ENCODE measurements around the gene NOX1.
A peak's percentile ranks its signal among the peaks of the same experiment; 100 is the strongest.

NOX1 gene

GRCh38 chrX:100874325-100874724, at the start of gene NOX1:
Gene NOX1 (minus strand): TSS chrX:100874359. CDS start chrX:100874139, 220 bp downstream.
- no peak for DNase-seq

GRCh38 chrX:100915562-100915961, 41.4 kb upstream of the NOX1 start:
- no peak for DNase-seq

GRCh38 chrX:100913111-100913510, 39.0 kb upstream of the NOX1 start:
- DNase-seq, result no peak

- no peak for DNase-seq
Measured at GRCh38 chrX:100911731-100912130, 37.6 kb upstream of the NOX1 start.

- DNase-seq, result no peak
Measured at GRCh38 chrX:100905620-100906019, 31.5 kb upstream of the NOX1 start.

GRCh38 chrX:100904433-100904832, 30.3 kb upstream of the NOX1 start:
- DNase-seq, result no peak

- DNase-seq, result peak; percentile 12 to 15
Measured at GRCh38 chrX:100895365-100896075, 21.4 kb upstream of the NOX1 start.

- no peak for DNase-seq
Measured at GRCh38 chrX:100883654-100884053, 9.5 kb upstream of the NOX1 start.

GRCh38 chrX:100880368-100880767, 6.2 kb upstream of the NOX1 start:
- DNase-seq, result no peak

- DNase-seq, result no peak
Measured at GRCh38 chrX:100871594-100872560, 2.3 kb downstream of the NOX1 start.

- no peak for DNase-seq
Measured at GRCh38 chrX:100870527-100870926, 3.6 kb downstream of the NOX1 start.

GRCh38 chrX:100868273-100868672, 5.9 kb downstream of the NOX1 start:
- no peak for DNase-seq

GRCh38 chrX:100864657-100865391, 9.3 kb downstream of the NOX1 start:
- no peak for DNase-seq

GRCh38 chrX:100863326-100863864, 10.8 kb downstream of the NOX1 start:
- no peak for DNase-seq

GRCh38 chrX:100852810-100853209, 21.3 kb downstream of the NOX1 start:
- no peak for DNase-seq

GRCh38 chrX:100850317-100850716, 23.8 kb downstream of the NOX1 start:
- DNase-seq, result no peak

GRCh38 chrX:100831219-100831946, 42.8 kb downstream of the NOX1 start:
- DNase-seq, result no peak

- DNase-seq, result peak in 1 of 2 experiments; percentile 7
Measured at GRCh38 chrX:100830547-100830946, 43.6 kb downstream of the NOX1 start.

- DNase-seq, result no peak
Measured at GRCh38 chrX:100830143-100830542, 44.0 kb downstream of the NOX1 start.

GRCh38 chrX:100829730-100830129, 44.4 kb downstream of the NOX1 start:
- DNase-seq, result peak in 1 of 2 experiments; percentile 8

- DNase-seq, result peak; percentile 74 to 78
Measured at GRCh38 chrX:100819837-100820666, 54.1 kb downstream of the NOX1 start, which contains the start of gene CSTF2. Gene CSTF2 (plus strand): TSS chrX:100820391. CDS start chrX:100820417, 26 bp downstream.

Measured in activated CD4-positive, alpha-beta T cell treated with anti-CD3 and anti-CD28 coated beads, Interleukin-2, amount 50 U/mL, for 48 hours (primary cell).